ENCODE results near the gene SUN2. TPM values are rescaled to one million over a fixed set of nuclear protein-coding genes. Genes with fewer than 3 reads are reported as not detected.

Gene SUN2
- total RNA-seq, 1 donor from 2014 or later: 209 TPM

- no peak for ATAC-seq
These were observed 40.6 kb upstream of the SUN2 start for GRCh38 chr22:38796262-38796957.

DNA sequence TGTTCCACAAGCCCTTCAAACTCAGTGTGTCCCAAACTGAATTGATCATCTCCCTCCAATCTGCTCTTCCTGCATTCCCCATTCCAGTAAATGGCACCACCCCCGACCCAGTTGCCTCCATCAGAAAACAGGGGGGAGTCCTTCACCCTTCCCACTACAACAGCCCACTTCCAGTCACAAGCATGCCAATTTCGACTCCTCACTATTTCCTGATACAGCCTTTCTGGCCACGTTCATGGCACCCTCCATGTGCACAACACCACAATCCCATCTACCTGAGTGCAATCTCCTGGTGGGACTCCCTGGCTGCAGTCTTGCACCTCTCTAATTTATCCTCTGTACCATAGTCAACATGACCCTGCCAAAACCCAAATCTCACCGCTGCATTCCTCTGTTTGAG is 39.8 kb upstream of the SUN2 start:
- peaks cover 3% of the 10 kb centered on the region for H3K36me3 ChIP-seq
- no peak overlapping the region for H3K4me3 ChIP-seq
- intact Hi-C loops (cut with DNase I): no loop called here
- H3K4me1 ChIP-seq: peaks cover 8% of the 10 kb centered on the region
- no peak overlapping the region for H3K27ac ChIP-seq
- TF ChIP-seq CTCF (IDR thresholded peaks at IDR 0.05): no peak
- H3K27me3 ChIP-seq (ENCODE audit: low read depth): no peaks in the 10 kb centered on the region
- DNase-seq (no peak), ATAC-seq (no peak)
- no peaks in the 10 kb centered on the region for H3K9me3 ChIP-seq

More at GRCh38 chr22:38796262-38796957, 40.6 kb upstream of the SUN2 start:
- no peak for TF ChIP-seq CTCF (IDR thresholded peaks at IDR 0.05)
- no peaks in the 10 kb centered on the region for H3K9me3 ChIP-seq
- H3K36me3 ChIP-seq: no peaks in the 10 kb centered on the region
- no peaks in the 10 kb centered on the region for H3K27me3 ChIP-seq (ENCODE audit: low read depth)
- DNase-seq: no peak
- peaks cover 8% of the 10 kb centered on the region for H3K4me1 ChIP-seq
- intact Hi-C loops (cut with DNase I): no loop called here
- no peak overlapping the region for H3K27ac ChIP-seq
- H3K4me3 ChIP-seq: no peak overlapping the region

GRCh38 chr22:38793721-38794466 is 38.1 kb upstream of the SUN2 start, which contains the start of gene DNAL4:
TSS of gene DNAL4 (minus strand) at chr22:38794143. CDS start at chr22:38782731, 11,412 bp downstream.
- H3K27me3 ChIP-seq (ENCODE audit: low read depth): no peaks in the 10 kb centered on the region
- TF ChIP-seq CTCF (IDR thresholded peaks at IDR 0.05): no peak
- peaks cover 14% of the 10 kb centered on the region for H3K36me3 ChIP-seq
- H3K27ac ChIP-seq: peak within 1 kb of the TSS; percentile 83
- H3K4me3 ChIP-seq: peak within 1 kb of the TSS; percentile 68
- peaks cover 15% of the 10 kb centered on the region for H3K4me1 ChIP-seq
- intact Hi-C loops (cut with DNase I): no loop called here
- ATAC-seq: peak; percentile 98
- H3K9me3 ChIP-seq: no peaks in the 10 kb centered on the region
- peak; percentile 97 for DNase-seq

- H3K36me3 ChIP-seq: peaks cover 14% of the 10 kb centered on the region
- no peaks in the 10 kb centered on the region for H3K9me3 ChIP-seq
- no peak for ATAC-seq
- H3K27me3 ChIP-seq (ENCODE audit: low read depth): no peaks in the 10 kb centered on the region
- H3K4me1 ChIP-seq: peaks cover 20% of the 10 kb centered on the region
- no peak for DNase-seq
- H3K4me3 ChIP-seq: peak overlapping the region; percentile 68
- TF ChIP-seq CTCF (IDR thresholded peaks at IDR 0.05): no peak
- peak overlapping the region; percentile 83 for H3K27ac ChIP-seq
- intact Hi-C loops (cut with DNase I): no loop called here
These were observed 37.5 kb upstream of the SUN2 start for GRCh38 chr22:38793317-38793716.

GRCh38 chr22:38792833-38793232 is 37.0 kb upstream of the SUN2 start:
- peaks cover 25% of the 10 kb centered on the region for H3K4me1 ChIP-seq
- H3K27me3 ChIP-seq (ENCODE audit: low read depth): no peaks in the 10 kb centered on the region
- TF ChIP-seq CTCF (IDR thresholded peaks at IDR 0.05): no peak
- ATAC-seq (no peak), DNase-seq (no peak)
- intact Hi-C loops (cut with DNase I): no loop called here
- H3K9me3 ChIP-seq: no peaks in the 10 kb centered on the region
- H3K4me3 ChIP-seq: peak overlapping the region; percentile 68
- no peak overlapping the region for H3K27ac ChIP-seq
- peaks cover 14% of the 10 kb centered on the region for H3K36me3 ChIP-seq

Measured in lower lobe of right lung (tissue), 2 donors.